ENCODE measurements around the gene PP2D1. TPM values are rescaled to one million over a fixed set of nuclear protein-coding genes. Genes with fewer than 3 reads are reported as not detected.
A peak's percentile ranks its signal among the peaks of the same experiment; 100 is the strongest.

The PP2D1 gene
- total and polyA plus RNA-seq, 9 of the 15 experiments (the other 6 are each of a cell fraction or from before 2014, with no cell fraction given) = 0.07 to 0.10 TPM; not detected in 7

DNA sequence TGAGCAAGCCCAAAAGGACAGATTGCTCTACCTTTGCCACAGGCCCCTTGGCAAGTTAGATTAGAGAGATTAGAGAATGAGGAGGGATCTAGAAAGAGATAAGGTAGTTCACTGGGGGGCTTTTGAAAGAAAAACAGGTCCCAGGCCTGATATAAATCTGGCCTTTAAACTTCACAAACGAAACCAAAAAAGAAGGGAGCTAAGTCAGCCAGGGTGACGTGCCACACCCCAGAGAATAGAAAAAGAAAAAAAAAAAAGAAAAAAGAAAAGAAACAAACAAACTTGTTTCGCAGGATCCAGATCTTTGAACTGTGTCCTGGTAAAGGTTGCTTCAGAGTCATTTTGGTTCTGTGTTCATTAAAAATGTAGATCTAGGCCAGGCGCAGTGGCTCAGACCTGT lies 31.8 kb upstream of the PP2D1 start:
- Histone ChIP-seq H3K27ac (ENCODE audit: extremely low read depth, low read depth, low read length) (no peak overlapping the region), H3K4me3 (no peak overlapping the region), H3K9me1 (ENCODE audit: control insufficient read depth, insufficient read depth, low read length) (no peaks in the 10 kb centered on the region), H3K4me1 (replicated peaks in 1 of 2; ENCODE audit: control insufficient read depth in 2 of 2, insufficient read depth in 2 of 2, low read length in 2 of 2) (peaks cover 18 to 26% of the 10 kb centered on the region in 2 experiments; a peak in 4 of 5 replicates), H2AFZ (ENCODE audit: low read depth, low read length) (no peak overlapping the region), H4K20me1 (replicated peaks; ENCODE audit: control insufficient read depth, insufficient read depth, low read length) (peaks cover 16% of the 10 kb centered on the region), H3K27me3 (ENCODE audit: control insufficient read depth in 2 of 2, insufficient read depth in 2 of 2, low read length in 2 of 2) (no peaks in the 10 kb centered on the region), H3K36me3 (ENCODE audit: control insufficient read depth, insufficient read depth, low read length) (0 out of 3 replicates have a peak, but pooled peaks cover 5% of the 10 kb centered on the region), H3K4me2 (ENCODE audit: insufficient read depth, low read length) (no peak overlapping the region), H3K9ac (ENCODE audit: insufficient read depth in 1 of 2, low read depth in 2 of 2, low read length in 2 of 2) (no peak overlapping the region), H3K79me2 (ENCODE audit: control insufficient read depth, insufficient read depth, low read length) (peaks cover 38% of the 10 kb centered on the region), H3K9me3 (replicated peaks; ENCODE audit: control insufficient read depth, insufficient read depth, low read depth, low read length) (no peaks in the 10 kb centered on the region)
- POLR2A ChIA-PET = interaction anchor here (0.6 to 1.4 kb wide), 3 partner anchors 17 to 116 kb away, joined by 3 to 4 read pairs (median 3); no protein-coding TSS in a partner anchor
- WGBS (ENCODE audit: insufficient coverage, low coverage, missing lambda C conversion rate) = 69% methylated on average over 4 of the region's 4 CpGs
- CTCF ChIA-PET (ENCODE audit: low intra/inter-chr PET ratio) = no interaction called here
- in situ Hi-C loops (cut with MboI) = loop anchor here (5.0 kb wide), 1 partner anchor 97 kb away; the partner anchor contains the start of gene RAB5A
- no peak for ATAC-seq
- no TSS peak for BruUV-seq (replicated peaks)
- DNase-seq (ENCODE audit: extremely low read depth in 1 of 4, low spot score in 3 of 4) = no peak
- intact Hi-C loops (cut with micrococcal nuclease) = loop anchor here (10.0 kb wide), 1 partner anchor 281 kb away; no protein-coding TSS in a partner anchor
- FAIRE-seq = no peak
- TF ChIP-seq ZNF232 (CRISPR knock-in tag; IDR thresholded peaks at IDR 0.05) = no peak
- TF ChIP-seq, protein P1, sequence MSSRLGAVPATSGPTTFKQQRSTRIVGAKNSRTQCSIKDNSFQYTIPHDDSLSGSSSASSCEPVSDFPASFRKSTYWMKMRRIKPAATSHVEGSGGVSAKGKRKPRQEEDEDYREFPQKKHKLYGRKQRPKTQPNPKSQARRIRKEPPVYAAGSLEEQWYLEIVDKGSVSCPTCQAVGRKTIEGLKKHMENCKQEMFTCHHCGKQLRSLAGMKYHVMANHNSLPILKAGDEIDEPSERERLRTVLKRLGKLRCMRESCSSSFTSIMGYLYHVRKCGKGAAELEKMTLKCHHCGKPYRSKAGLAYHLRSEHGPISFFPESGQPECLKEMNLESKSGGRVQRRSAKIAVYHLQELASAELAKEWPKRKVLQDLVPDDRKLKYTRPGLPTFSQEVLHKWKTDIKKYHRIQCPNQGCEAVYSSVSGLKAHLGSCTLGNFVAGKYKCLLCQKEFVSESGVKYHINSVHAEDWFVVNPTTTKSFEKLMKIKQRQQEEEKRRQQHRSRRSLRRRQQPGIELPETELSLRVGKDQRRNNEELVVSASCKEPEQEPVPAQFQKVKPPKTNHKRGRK (tag; IDR thresholded peaks at IDR 0.05) = peak; percentile 56; the same call in 1 of the 2 replicates

DNA sequence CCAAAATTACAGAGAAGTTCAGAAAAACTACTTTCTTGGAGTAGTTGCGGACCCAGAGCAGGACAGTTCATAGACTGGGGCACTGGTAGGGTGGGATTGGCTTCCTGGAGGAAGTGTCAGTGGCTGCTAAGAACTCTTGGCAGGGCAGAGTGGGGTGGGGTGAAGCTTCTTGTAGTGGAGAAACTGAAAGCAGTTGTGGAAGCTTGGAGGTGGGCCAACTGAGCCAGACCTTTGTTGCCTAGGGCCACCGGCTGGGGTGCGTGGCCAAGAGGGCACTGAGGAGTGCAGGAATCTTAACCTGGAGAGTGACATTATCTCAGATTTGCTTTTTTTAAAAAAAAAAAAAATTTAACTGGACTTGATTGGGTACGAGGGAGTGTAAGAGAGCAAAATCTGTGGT lies 31.3 kb upstream of the PP2D1 start:
- peaks cover 38% of the 10 kb centered on the region for H3K79me2 ChIP-seq (ENCODE audit: control insufficient read depth, insufficient read depth, low read length)
- CTCF ChIA-PET (ENCODE audit: low intra/inter-chr PET ratio) = no interaction called here

More for the DNA sequence above, 31.3 kb upstream of the PP2D1 start:
- in situ Hi-C loops (cut with MboI) (loop anchor here (5.0 kb wide), 1 partner anchor 96 kb away; the partner anchor contains the start of gene RAB5A), intact Hi-C loops (cut with micrococcal nuclease) (loop anchor here (10.0 kb wide), 1 partner anchor 281 kb away; no protein-coding TSS in a partner anchor)
- no TSS peak for BruUV-seq (replicated peaks)
- POLR2A ChIA-PET = interaction anchor here (0.6 to 1.4 kb wide), 3 partner anchors 18 to 117 kb away, joined by 3 to 4 read pairs (median 3); no protein-coding TSS in a partner anchor
- Histone ChIP-seq H3K27me3 (ENCODE audit: control insufficient read depth in 2 of 2, insufficient read depth in 2 of 2, low read length in 2 of 2) (no peaks in the 10 kb centered on the region), H2AFZ (ENCODE audit: low read depth, low read length) (no peak overlapping the region), H3K4me2 (ENCODE audit: insufficient read depth, low read length) (no peak overlapping the region), H3K9me3 (replicated peaks; ENCODE audit: control insufficient read depth, insufficient read depth, low read depth, low read length) (no peaks in the 10 kb centered on the region), H3K36me3 (ENCODE audit: control insufficient read depth, insufficient read depth, low read length) (0 out of 3 replicates have a peak, but pooled peaks cover 5% of the 10 kb centered on the region), H3K9ac (ENCODE audit: insufficient read depth in 1 of 2, low read depth in 2 of 2, low read length in 2 of 2) (peak overlapping the region in 1 of 2 experiments; percentile 53; a peak in 1 of 4 replicates), H3K9me1 (ENCODE audit: control insufficient read depth, insufficient read depth, low read length) (no peaks in the 10 kb centered on the region), H3K27ac (ENCODE audit: extremely low read depth, low read depth, low read length) (no peak overlapping the region), H3K4me1 (replicated peaks in 1 of 2; ENCODE audit: control insufficient read depth in 2 of 2, insufficient read depth in 2 of 2, low read length in 2 of 2) (peaks cover 22 to 26% of the 10 kb centered on the region in 2 experiments; a peak in 4 of 5 replicates), H3K4me3 (no peak overlapping the region), H4K20me1 (replicated peaks; ENCODE audit: control insufficient read depth, insufficient read depth, low read length) (peaks cover 16% of the 10 kb centered on the region)
- DNase-seq (ENCODE audit: extremely low read depth in 1 of 4, low spot score in 3 of 4) (peak in 1 of 4 experiments; percentile 36), ATAC-seq (no peak), FAIRE-seq (no peak)
- 54% methylated on average over 4 of the region's 4 CpGs for WGBS (ENCODE audit: insufficient coverage, low coverage, missing lambda C conversion rate)
- no peak for TF ChIP-seq ZNF586 (CRISPR knock-in tag; conservative IDR thresholded peaks at IDR 0.05)
- no peak for TF ChIP-seq EP300 (IDR thresholded peaks at IDR 0.05; ENCODE audit: low read length)
- TF ChIP-seq ZNF408 (CRISPR knock-in tag; IDR thresholded peaks at IDR 0.05; ENCODE audit: low read depth) = no peak
- TF ChIP-seq NFIC (IDR thresholded peaks at IDR 0.05) = peak; percentile 64; the same call in 1 of the 2 replicates
- TF ChIP-seq EWSR1 (IDR thresholded peaks at IDR 0.05; ENCODE audit: borderline replicate concordance, low read depth, partially characterized antibody) = no peak
- TF ChIP-seq, protein P2, sequence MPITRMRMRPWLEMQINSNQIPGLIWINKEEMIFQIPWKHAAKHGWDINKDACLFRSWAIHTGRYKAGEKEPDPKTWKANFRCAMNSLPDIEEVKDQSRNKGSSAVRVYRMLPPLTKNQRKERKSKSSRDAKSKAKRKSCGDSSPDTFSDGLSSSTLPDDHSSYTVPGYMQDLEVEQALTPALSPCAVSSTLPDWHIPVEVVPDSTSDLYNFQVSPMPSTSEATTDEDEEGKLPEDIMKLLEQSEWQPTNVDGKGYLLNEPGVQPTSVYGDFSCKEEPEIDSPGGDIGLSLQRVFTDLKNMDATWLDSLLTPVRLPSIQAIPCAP (CRISPR knock-in tag; IDR thresholded peaks at IDR 0.05; ENCODE audit: borderline replicate concordance) = no peak
- TF ChIP-seq ZFP36 (IDR thresholded peaks at IDR 0.05; ENCODE audit: low read depth, low read length, partially characterized antibody) = peak; percentile 84
- TF ChIP-seq, protein P3, sequence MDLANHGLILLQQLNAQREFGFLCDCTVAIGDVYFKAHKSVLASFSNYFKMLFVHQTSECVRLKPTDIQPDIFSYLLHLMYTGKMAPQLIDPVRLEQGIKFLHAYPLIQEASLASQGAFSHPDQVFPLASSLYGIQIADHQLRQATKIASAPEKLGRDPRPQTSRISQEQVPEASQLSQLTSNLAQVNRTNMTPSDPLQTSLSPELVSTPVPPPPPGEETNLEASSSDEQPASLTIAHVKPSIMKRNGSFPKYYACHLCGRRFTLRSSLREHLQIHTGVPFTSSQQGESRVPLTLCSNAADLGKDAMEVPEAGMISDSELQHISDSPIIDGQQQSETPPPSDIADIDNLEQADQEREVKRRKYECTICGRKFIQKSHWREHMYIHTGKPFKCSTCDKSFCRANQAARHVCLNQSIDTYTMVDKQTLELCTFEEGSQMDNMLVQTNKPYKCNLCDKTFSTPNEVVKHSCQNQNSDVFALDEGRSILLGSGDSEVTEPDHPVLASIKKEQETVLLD (IDR thresholded peaks at IDR 0.05) = no peak
- no peak for TF ChIP-seq ZNF717 (CRISPR knock-in tag; IDR thresholded peaks at IDR 0.05)

Data from K562 (cell line).